ENCODE data around the gene JAKMIP1. TPM values are rescaled to one million over a fixed set of nuclear protein-coding genes. Genes with fewer than 3 reads are reported as not detected.

JAKMIP1 gene
- total and polyA plus RNA-seq, 2 donors (not counting 1 experiment from before 2014, with no cell fraction given) = 0.49 to 1.0 TPM

GRCh38 chr4:6043843-6044242, 156.5 kb downstream of the JAKMIP1 start:
- 87% methylated on average over 7 of the region's 7 CpGs for WGBS (ENCODE audit: insufficient coverage)
- H3K27me3 ChIP-seq (replicated peaks in 1 of 4; ENCODE audit: control extremely low read depth in 1 of 4, control insufficient read depth in 3 of 4, insufficient read depth in 4 of 4, low read length in 3 of 4) = no peaks in the 10 kb centered on the region
- H3K4me2 ChIP-seq (replicated peaks; ENCODE audit: low read depth, low read length, poor library complexity, severe bottlenecking) = no peak overlapping the region
- H3K79me2 ChIP-seq (ENCODE audit: control insufficient read depth, insufficient read depth, low read length) = no peaks in the 10 kb centered on the region
- H3K4me1 ChIP-seq (ENCODE audit: control insufficient read depth in 2 of 2, insufficient read depth in 2 of 2, low read length in 2 of 2) = no peaks in the 10 kb centered on the region
- Mint-ChIP-seq H3K27me3 (peaks cover 12% of the 10 kb centered on the region), H3K27ac (no peak overlapping the region), H3K9me3 (ENCODE audit: insufficient read depth) (no peaks in the 10 kb centered on the region), H3K4me3 (no peak overlapping the region), H3K4me1 (no peaks in the 10 kb centered on the region)
- DNase-seq (no peak), ATAC-seq (ENCODE audit: low read depth) (no peak)
- H3K9me3 ChIP-seq (ENCODE audit: control extremely low read depth in 1 of 3, control insufficient read depth in 2 of 3, insufficient read depth in 1 of 3, low read length in 2 of 3) = no peaks in the 10 kb centered on the region
- no peak overlapping the region for H3K9ac ChIP-seq (ENCODE audit: low read length)
- H3K36me3 ChIP-seq (replicated peaks in 1 of 2; ENCODE audit: control extremely low read depth in 1 of 2, control insufficient read depth in 1 of 2, extremely low read depth in 1 of 2, insufficient read depth in 2 of 2, low read length in 1 of 2) = no peaks in the 10 kb centered on the region
- CTCF ChIA-PET = interaction anchor here (0.6 kb wide), 1 partner anchor 1438 kb away, joined by 3 read pairs; no protein-coding TSS in a partner anchor
- no peaks in the 10 kb centered on the region for H4K20me1 ChIP-seq (ENCODE audit: control insufficient read depth, insufficient read depth, low read length, poor library complexity, severe bottlenecking)
- TF ChIP-seq, protein P1, sequence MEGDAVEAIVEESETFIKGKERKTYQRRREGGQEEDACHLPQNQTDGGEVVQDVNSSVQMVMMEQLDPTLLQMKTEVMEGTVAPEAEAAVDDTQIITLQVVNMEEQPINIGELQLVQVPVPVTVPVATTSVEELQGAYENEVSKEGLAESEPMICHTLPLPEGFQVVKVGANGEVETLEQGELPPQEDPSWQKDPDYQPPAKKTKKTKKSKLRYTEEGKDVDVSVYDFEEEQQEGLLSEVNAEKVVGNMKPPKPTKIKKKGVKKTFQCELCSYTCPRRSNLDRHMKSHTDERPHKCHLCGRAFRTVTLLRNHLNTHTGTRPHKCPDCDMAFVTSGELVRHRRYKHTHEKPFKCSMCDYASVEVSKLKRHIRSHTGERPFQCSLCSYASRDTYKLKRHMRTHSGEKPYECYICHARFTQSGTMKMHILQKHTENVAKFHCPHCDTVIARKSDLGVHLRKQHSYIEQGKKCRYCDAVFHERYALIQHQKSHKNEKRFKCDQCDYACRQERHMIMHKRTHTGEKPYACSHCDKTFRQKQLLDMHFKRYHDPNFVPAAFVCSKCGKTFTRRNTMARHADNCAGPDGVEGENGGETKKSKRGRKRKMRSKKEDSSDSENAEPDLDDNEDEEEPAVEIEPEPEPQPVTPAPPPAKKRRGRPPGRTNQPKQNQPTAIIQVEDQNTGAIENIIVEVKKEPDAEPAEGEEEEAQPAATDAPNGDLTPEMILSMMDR (IDR thresholded peaks at IDR 0.05) = no peak
- H3K27ac ChIP-seq (ENCODE audit: low read length in 2 of 2) = no peak overlapping the region
- intact Hi-C loops (cut with micrococcal nuclease) = no loop called here
- no peak overlapping the region for H3K4me3 ChIP-seq (ENCODE audit: control extremely low read depth in 1 of 5, extremely low read depth in 1 of 5, insufficient read depth in 1 of 5, low read depth in 2 of 5, low read length in 4 of 5)
- POLR2A ChIA-PET = no interaction called here
- H2AFZ ChIP-seq (ENCODE audit: insufficient read depth, low read depth, low read length, poor library complexity, severe bottlenecking) = no peak overlapping the region

DNA sequence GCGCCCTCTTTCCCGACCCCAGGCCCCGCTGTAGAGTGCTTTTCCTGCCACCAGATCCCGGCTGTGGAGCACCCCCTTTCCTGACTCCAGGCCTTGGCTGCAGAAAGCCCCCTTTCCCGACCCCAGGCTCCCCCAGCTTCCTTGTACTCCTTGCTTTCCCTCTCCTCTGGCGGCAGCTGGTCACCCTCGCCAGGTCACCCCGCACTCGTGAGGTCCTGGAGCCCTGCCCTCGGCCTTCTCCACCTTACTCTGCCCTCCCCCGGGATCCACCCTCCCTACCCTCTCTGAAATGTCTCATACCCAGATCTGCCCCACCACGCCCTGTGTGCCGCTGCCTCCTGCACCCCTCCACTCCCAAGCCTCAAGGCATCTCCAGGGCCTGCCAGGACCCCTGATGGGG, 157.2 kb downstream of the JAKMIP1 start:
- TF ChIP-seq, protein P1 (IDR thresholded peaks at IDR 0.05) = no peak
- TF ChIP-seq EZH2 (IDR thresholded peaks at IDR 0.05; ENCODE audit: borderline replicate concordance, insufficient read depth, low read depth, low read length, poor library complexity, severe bottlenecking) = no peak
- Histone ChIP-seq H3K9me3 (ENCODE audit: control extremely low read depth in 1 of 3, control insufficient read depth in 2 of 3, insufficient read depth in 1 of 3, low read length in 2 of 3) (peaks cover 0 to 5% (median 0%) of the 10 kb centered on the region in 3 donors), H3K27ac (ENCODE audit: low read length in 2 of 2) (no peak overlapping the region), H3K4me2 (replicated peaks; ENCODE audit: low read depth, low read length, poor library complexity, severe bottlenecking) (no peak overlapping the region), H3K4me3 (ENCODE audit: control extremely low read depth in 1 of 5, extremely low read depth in 1 of 5, insufficient read depth in 1 of 5, low read depth in 2 of 5, low read length in 4 of 5) (no peak overlapping the region), H3K9ac (ENCODE audit: low read length) (no peak overlapping the region), H2AFZ (ENCODE audit: insufficient read depth, low read depth, low read length, poor library complexity, severe bottlenecking) (no peak overlapping the region), H3K4me1 (ENCODE audit: control insufficient read depth in 2 of 2, insufficient read depth in 2 of 2, low read length in 2 of 2) (no peaks in the 10 kb centered on the region), H3K27me3 (replicated peaks in 1 of 4; ENCODE audit: control extremely low read depth in 1 of 4, control insufficient read depth in 3 of 4, insufficient read depth in 4 of 4, low read length in 3 of 4) (no peaks in the 10 kb centered on the region), H3K79me2 (ENCODE audit: control insufficient read depth, insufficient read depth, low read length) (no peaks in the 10 kb centered on the region), H3K36me3 (replicated peaks in 1 of 2; ENCODE audit: control extremely low read depth in 1 of 2, control insufficient read depth in 1 of 2, extremely low read depth in 1 of 2, insufficient read depth in 2 of 2, low read length in 1 of 2) (no peaks in the 10 kb centered on the region), H4K20me1 (ENCODE audit: control insufficient read depth, insufficient read depth, low read length, poor library complexity, severe bottlenecking) (no peaks in the 10 kb centered on the region)
- CTCF ChIA-PET = no interaction called here
- Mint-ChIP-seq H3K4me3 (no peak overlapping the region), H3K9me3 (ENCODE audit: insufficient read depth) (no peaks in the 10 kb centered on the region), H3K27ac (no peak overlapping the region), H3K27me3 (peaks cover 12% of the 10 kb centered on the region), H3K4me1 (no peaks in the 10 kb centered on the region)
- WGBS (ENCODE audit: insufficient coverage) = 83% methylated on average over 13 of the region's 13 CpGs
- intact Hi-C loops (cut with micrococcal nuclease) = no loop called here
- DNase-seq = no peak
- POLR2A ChIA-PET = no interaction called here
- ATAC-seq (ENCODE audit: low read depth) = no peak
